Fibroblast of lung (primary cell): ENCODE measurements around the gene MARVELD1. TPM values are rescaled to one million over a fixed set of nuclear protein-coding genes. Genes with fewer than 3 reads are reported as not detected.

Experiments used
- DNase-seq, 2 donors: peaks; one replicate each; pipeline versions ENCODE4 v3.0.0 to v3.0.0-alpha.2; 2010; ENCODE audit warnings: low read depth in 2 of 2
- H2AFZ ChIP-seq: 2 replicates; pipeline ENCODE4 v1.5.1; 2012; ENCODE audit warnings: low read length, control low read depth, inconsistent platforms
- H3K27ac ChIP-seq: 2 replicates; pipeline ENCODE4 v1.5.1; 2011; ENCODE audit warnings: low read length, control low read depth; ENCODE audit not compliant: insufficient read depth
- H3K27me3 ChIP-seq: 2 replicates; pipeline ENCODE4 v1.5.1; 2011; ENCODE audit warnings: mild to moderate bottlenecking, low read length; ENCODE audit not compliant: control insufficient read depth, insufficient read depth
- H3K36me3 ChIP-seq: 2 replicates; pipeline ENCODE4 v1.5.1; 2011; ENCODE audit warnings: low read length; ENCODE audit not compliant: control insufficient read depth, insufficient read depth
- H3K4me1 ChIP-seq: 2 replicates; pipeline ENCODE4 v1.5.1; 2011; ENCODE audit warnings: low read length; ENCODE audit not compliant: control insufficient read depth, insufficient read depth; ENCODE audit errors: extremely low read depth
- H3K4me2 ChIP-seq: 2 replicates; pipeline ENCODE4 v1.5.1; 2011; ENCODE audit warnings: low read length, control low read depth; ENCODE audit not compliant: insufficient read depth; ENCODE audit errors: extremely low read depth
- H3K4me3 ChIP-seq, 4 experiments: fragments of 200-600 bp in 1 of 4; sonication (generic) in 1 of 4; replicated peaks in 1 of 4; 2 replicates each; pipeline ENCODE4 v1.5.1; 2011 to 2016; ENCODE audit warnings: low read length in 4 of 4, low read depth in 3 of 4, mild to moderate bottlenecking in 3 of 4, control low read depth in 2 of 4, inconsistent platforms in 1 of 4, mixed read lengths in 1 of 4; ENCODE audit not compliant: insufficient read depth in 1 of 4; ENCODE audit errors: control extremely low read depth in 1 of 4
- H3K79me2 ChIP-seq: 2 replicates; pipeline ENCODE4 v1.5.1; 2012; ENCODE audit warnings: mild to moderate bottlenecking, low read length, inconsistent platforms; ENCODE audit not compliant: control insufficient read depth, insufficient read depth
- H3K9ac ChIP-seq: 2 replicates; pipeline ENCODE4 v1.5.1; 2011; ENCODE audit warnings: mild to moderate bottlenecking, low read length, control low read depth; ENCODE audit not compliant: insufficient read depth
- H3K9me3 ChIP-seq: 2 replicates; pipeline ENCODE4 v1.5.1; 2012; ENCODE audit warnings: low read depth, low read length; ENCODE audit not compliant: control insufficient read depth, insufficient read depth
- H4K20me1 ChIP-seq: 2 replicates; pipeline ENCODE4 v1.5.1; 2011; ENCODE audit warnings: low read length; ENCODE audit not compliant: control insufficient read depth, insufficient read depth; ENCODE audit errors: extremely low read depth
- EZH2 ChIP-seq: IDR thresholded peaks from 2 replicates; pipeline ENCODE4 v1.5.1; 2012; ENCODE audit warnings: low read length, control low read depth, mild to moderate bottlenecking; ENCODE audit errors: missing control alignments
- polyA plus RNA-seq, 2 donors: library from polyadenylated mRNA; depleted of rRNA in 1 of 2; stranded (reverse) in 1 of 2; unstranded in 1 of 2; fragments of >200 nt; gene quantifications; 2 replicates each; pipeline ENCODE4 v1.2.1, GENCODE V29; 2011 to 2012; ENCODE audit warnings: missing spikeins in 1 of 2
- total RNA-seq: library from RNA; depleted of rRNA; stranded (reverse); fragments of >200 nt; gene quantifications from 2 replicates; pipeline ENCODE4 v1.2.1, GENCODE V29; 2014
- TF ChIP-seq, protein P1 (sequence below), 2 donors: IDR thresholded peaks in 1 of 2; conservative IDR thresholded peaks in 1 of 2; 1 replicate in 1 of 2; 2 replicates in 1 of 2; pipeline ENCODE4 v1.5.1; 2011 to 2012; ENCODE audit warnings: low read length in 2 of 2, control low read depth in 1 of 2, inconsistent platforms in 1 of 2, low read depth in 1 of 2, mild to moderate bottlenecking in 1 of 2

MARVELD1 gene
- total and polyA plus RNA-seq, 2 donors (not counting 1 experiment from before 2014, with no cell fraction given), result 16.3 to 132 TPM

GRCh38 chr10:97711640-97712572, 1.6 kb upstream of the MARVELD1 start:
- no peak for TF ChIP-seq EZH2
- TF ChIP-seq, protein P1, sequence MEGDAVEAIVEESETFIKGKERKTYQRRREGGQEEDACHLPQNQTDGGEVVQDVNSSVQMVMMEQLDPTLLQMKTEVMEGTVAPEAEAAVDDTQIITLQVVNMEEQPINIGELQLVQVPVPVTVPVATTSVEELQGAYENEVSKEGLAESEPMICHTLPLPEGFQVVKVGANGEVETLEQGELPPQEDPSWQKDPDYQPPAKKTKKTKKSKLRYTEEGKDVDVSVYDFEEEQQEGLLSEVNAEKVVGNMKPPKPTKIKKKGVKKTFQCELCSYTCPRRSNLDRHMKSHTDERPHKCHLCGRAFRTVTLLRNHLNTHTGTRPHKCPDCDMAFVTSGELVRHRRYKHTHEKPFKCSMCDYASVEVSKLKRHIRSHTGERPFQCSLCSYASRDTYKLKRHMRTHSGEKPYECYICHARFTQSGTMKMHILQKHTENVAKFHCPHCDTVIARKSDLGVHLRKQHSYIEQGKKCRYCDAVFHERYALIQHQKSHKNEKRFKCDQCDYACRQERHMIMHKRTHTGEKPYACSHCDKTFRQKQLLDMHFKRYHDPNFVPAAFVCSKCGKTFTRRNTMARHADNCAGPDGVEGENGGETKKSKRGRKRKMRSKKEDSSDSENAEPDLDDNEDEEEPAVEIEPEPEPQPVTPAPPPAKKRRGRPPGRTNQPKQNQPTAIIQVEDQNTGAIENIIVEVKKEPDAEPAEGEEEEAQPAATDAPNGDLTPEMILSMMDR (conservative IDR thresholded peaks at IDR 0.05 in 1 of 2, IDR thresholded peaks at IDR 0.05 in 1 of 2; ENCODE audit: low read depth in 1 of 2, low read length in 2 of 2), result no peak
- Histone ChIP-seq H3K9me3 (no peaks in the 10 kb centered on the region), H3K27ac (no peak overlapping the region), H3K4me3 (no peak overlapping the region), H3K4me1 (peaks cover 16% of the 10 kb centered on the region), H4K20me1 (no peaks in the 10 kb centered on the region), H3K79me2 (peaks cover 27% of the 10 kb centered on the region), H3K4me2 (no peak overlapping the region), H2AFZ (no peak overlapping the region), H3K27me3 (no peaks in the 10 kb centered on the region), H3K36me3 (peaks cover under 1% of the 10 kb centered on the region), H3K9ac (no peak overlapping the region)
- DNase-seq, result no peak

DNA sequence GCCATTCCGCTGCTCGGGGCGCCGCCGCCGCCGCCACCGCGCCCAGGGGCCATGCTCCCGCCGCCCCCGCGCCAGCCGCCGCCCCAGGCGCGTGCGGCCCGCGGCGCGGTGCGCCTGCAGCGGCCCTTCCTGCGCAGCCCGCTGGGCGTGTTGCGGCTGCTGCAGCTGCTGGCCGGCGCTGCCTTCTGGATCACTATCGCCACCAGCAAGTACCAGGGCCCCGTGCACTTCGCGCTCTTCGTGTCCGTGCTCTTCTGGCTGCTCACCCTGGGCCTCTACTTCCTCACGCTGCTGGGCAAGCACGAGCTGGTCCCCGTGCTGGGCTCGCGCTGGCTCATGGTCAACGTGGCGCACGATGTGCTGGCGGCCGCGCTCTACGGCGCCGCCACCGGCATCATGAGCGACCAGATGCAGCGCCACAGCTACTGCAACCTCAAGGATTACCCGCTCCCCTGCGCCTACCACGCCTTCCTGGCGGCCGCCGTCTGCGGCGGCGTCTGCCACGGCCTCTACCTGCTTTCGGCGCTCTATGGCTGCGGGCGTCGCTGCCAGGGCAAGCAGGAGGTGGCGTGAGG, 383 bp downstream of the MARVELD1 start:
- TF ChIP-seq EZH2, result no peak
- TF ChIP-seq, protein P1 (conservative IDR thresholded peaks at IDR 0.05 in 1 of 2, IDR thresholded peaks at IDR 0.05 in 1 of 2; ENCODE audit: low read depth in 1 of 2, low read length in 2 of 2), result peak in 1 of 2 donors; percentile 29
- H3K27me3 ChIP-seq, result no peaks in the 10 kb centered on the region
- H3K4me2 ChIP-seq, result peak overlapping the region; percentile 73
- no peaks in the 10 kb centered on the region for H3K9me3 ChIP-seq
- H4K20me1 ChIP-seq, result no peaks in the 10 kb centered on the region
- H3K79me2 ChIP-seq, result peaks cover 34% of the 10 kb centered on the region
- peak; percentile 74 to 79 for DNase-seq
- peak overlapping the region; percentile 85 for H3K27ac ChIP-seq
- H3K4me3 ChIP-seq, result peak overlapping the region; percentile 57 to 76 (median 74)
- H2AFZ ChIP-seq, result peak overlapping the region; percentile 12
- peaks cover 7% of the 10 kb centered on the region for H3K36me3 ChIP-seq
- H3K4me1 ChIP-seq, result peaks cover 28% of the 10 kb centered on the region
- peak overlapping the region; percentile 80 for H3K9ac ChIP-seq
